Esophagus squamous epithelium (tissue), 5 donors: Measurements from ENCODE around the gene IPO11. TPM values are rescaled to one million over a fixed set of nuclear protein-coding genes. Genes with fewer than 3 reads are reported as not detected.

Source experiments
- DNase-seq: peaks from one replicate; lab custom pipeline; 2025; lab: John Stamatoyannopoulos, UW
- H3K27ac ChIP-seq, 4 donors: fragments of 200-600 bp; sonication (generic); one replicate each; pipeline ENCODE4 v1.5.1; 2016 to 2019; ENCODE audit warnings: mild to moderate bottlenecking in 1 of 4
- H3K27me3 ChIP-seq, 4 donors: fragments of 200-600 bp; sonication (generic); 1 replicate in 3 of 4; 2 replicates in 1 of 4; pipeline versions ENCODE4 v1.5.1 to v1.6.0; 2017 to 2021; ENCODE audit warnings: antibody characterized with exemption in 1 of 4
- H3K36me3 ChIP-seq, 3 donors: fragments of 200-600 bp; sonication (generic); one replicate each; pipeline ENCODE4 v1.5.1; 2016 to 2019
- H3K4me1 ChIP-seq, 3 donors: fragments of 200-600 bp; sonication (generic); one replicate each; pipeline ENCODE4 v1.5.1; 2017 to 2019
- H3K4me3 ChIP-seq, 4 donors: fragments of 200-600 bp; sonication (generic); 1 replicate in 3 of 4; 2 replicates in 1 of 4; pipeline ENCODE4 v1.5.1; 2016 to 2019; ENCODE audit warnings: mild to moderate bottlenecking in 2 of 4, moderate library complexity in 1 of 4
- H3K9me3 ChIP-seq, 3 donors: fragments of 200-600 bp; sonication (generic); one replicate each; pipeline ENCODE4 v1.5.1; 2016 to 2019
- POLR2A ChIP-seq, 4 donors: fragments of 450-650 bp; IDR thresholded peaks; one replicate each; pipeline ENCODE4 v1.6.1; 2017; ENCODE audit warnings: antibody characterized with exemption in 4 of 4, mild to moderate bottlenecking in 4 of 4, moderate library complexity in 3 of 4
- WGBS, 2 donors: methylation state at CpG; one replicate each; pipeline ENCODE4 v1.1.5; 2018; 5-methylcytosine and 5-hydroxymethylcytosine counted together
- intact Hi-C: fragments of 100-400 bp; cut with DNase I; formaldehyde crosslinking; loops from one replicate; pipeline ENCODE4 v1.15.0; 2022
- total RNA-seq, 4 donors: library from RNA; depleted of rRNA; stranded (reverse); fragments of >200 nt; gene quantifications; one replicate each; pipeline ENCODE4 v1.1.0, GENCODE V29; 2016
- TF ChIP-seq, protein P1 (sequence below), 6 experiments: fragments of 450-650 bp in 4 of 6; fragments of 200-600 bp in 2 of 6; sonication (generic) in 2 of 6; IDR thresholded peaks; one replicate each; pipeline ENCODE4 v1.5.1; 2016 to 2019; ENCODE audit warnings: antibody characterized with exemption in 6 of 6, mild to moderate bottlenecking in 4 of 6, moderate library complexity in 4 of 6
- donor health status: DM: yes; HTN: yes; CAD: no.

Gene IPO11
- total RNA-seq, 4 donors from 2014 or later: 8.8 to 29.0 (median 20.3) TPM

DNA sequence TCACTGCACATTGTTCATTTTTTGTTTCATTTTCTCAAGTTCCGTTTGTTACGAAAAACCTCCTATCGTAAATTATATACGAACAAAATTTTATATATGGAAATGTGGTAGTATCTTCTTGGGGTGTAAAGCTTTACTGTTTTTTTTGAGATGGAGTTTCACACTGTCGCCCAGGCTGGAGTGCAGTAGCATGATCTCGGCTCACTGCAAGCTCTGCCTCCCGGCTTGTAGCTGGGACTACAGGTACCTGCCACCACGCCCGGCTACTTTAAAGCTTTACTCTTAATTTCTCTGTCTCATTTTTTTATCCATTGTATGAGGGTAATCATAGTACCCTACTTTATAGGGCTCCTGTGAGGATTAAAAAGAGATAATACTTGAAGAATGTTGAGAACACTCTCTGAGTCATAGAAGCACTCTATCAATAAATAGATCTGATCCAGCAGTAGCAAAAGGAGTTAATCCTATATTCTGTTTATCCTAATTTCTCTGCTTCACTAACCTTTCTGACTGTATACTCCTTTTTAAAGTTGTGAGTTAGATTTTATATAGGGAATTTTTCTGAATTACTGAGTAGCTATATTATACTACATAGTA, 160.5 kb downstream of the IPO11 start:
- TF ChIP-seq, protein P1, sequence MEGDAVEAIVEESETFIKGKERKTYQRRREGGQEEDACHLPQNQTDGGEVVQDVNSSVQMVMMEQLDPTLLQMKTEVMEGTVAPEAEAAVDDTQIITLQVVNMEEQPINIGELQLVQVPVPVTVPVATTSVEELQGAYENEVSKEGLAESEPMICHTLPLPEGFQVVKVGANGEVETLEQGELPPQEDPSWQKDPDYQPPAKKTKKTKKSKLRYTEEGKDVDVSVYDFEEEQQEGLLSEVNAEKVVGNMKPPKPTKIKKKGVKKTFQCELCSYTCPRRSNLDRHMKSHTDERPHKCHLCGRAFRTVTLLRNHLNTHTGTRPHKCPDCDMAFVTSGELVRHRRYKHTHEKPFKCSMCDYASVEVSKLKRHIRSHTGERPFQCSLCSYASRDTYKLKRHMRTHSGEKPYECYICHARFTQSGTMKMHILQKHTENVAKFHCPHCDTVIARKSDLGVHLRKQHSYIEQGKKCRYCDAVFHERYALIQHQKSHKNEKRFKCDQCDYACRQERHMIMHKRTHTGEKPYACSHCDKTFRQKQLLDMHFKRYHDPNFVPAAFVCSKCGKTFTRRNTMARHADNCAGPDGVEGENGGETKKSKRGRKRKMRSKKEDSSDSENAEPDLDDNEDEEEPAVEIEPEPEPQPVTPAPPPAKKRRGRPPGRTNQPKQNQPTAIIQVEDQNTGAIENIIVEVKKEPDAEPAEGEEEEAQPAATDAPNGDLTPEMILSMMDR (IDR thresholded peaks at IDR 0.05): no peak
- no peak for TF ChIP-seq POLR2A (IDR thresholded peaks at IDR 0.05)
- H3K27me3 ChIP-seq: no peaks in the 10 kb centered on the region
- H3K9me3 ChIP-seq: peaks cover 0 to 3% (median 0%) of the 10 kb centered on the region in 3 donors
- WGBS, 2 donors: 88% methylated on average over 9 of the region's 9 CpGs
- H3K4me3 ChIP-seq: no peak overlapping the region
- intact Hi-C loops: no loop called here
- no peaks in the 10 kb centered on the region for H3K4me1 ChIP-seq
- H3K36me3 ChIP-seq: peaks cover 0 to 2% (median 0%) of the 10 kb centered on the region in 3 donors
- no peak for DNase-seq
- H3K27ac ChIP-seq: no peak overlapping the region

DNA sequence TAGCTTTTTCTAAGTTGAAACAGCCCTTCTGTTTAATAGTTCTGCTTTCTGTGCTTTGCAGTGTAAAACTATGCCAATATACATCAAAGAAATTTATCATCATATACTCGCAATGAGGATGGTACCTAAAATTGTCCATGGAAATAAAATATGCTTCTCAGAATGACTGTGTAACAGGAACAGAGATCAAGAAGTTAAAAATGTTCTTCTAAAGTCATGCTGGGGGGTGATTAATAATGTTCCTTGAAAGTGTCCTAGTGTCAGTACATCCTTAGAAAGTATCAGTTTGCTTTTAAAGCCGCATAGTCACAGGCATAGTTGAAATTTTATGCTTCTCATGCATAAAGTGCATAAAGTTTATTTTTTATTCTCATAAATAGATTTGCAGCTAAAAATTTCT, 162.0 kb downstream of the IPO11 start:
- Histone ChIP-seq H3K36me3 (no peaks in the 10 kb centered on the region), H3K4me3 (no peak overlapping the region), H3K9me3 (no peaks in the 10 kb centered on the region), H3K27me3 (no peaks in the 10 kb centered on the region), H3K27ac (no peak overlapping the region), H3K4me1 (no peaks in the 10 kb centered on the region)
- WGBS, 2 donors: 76 to 90% methylated on average over 2 of the region's 2 CpGs
- DNase-seq: no peak
- intact Hi-C loops: no loop called here
- TF ChIP-seq, protein P1 (IDR thresholded peaks at IDR 0.05): no peak
- no peak for TF ChIP-seq POLR2A (IDR thresholded peaks at IDR 0.05)

DNA sequence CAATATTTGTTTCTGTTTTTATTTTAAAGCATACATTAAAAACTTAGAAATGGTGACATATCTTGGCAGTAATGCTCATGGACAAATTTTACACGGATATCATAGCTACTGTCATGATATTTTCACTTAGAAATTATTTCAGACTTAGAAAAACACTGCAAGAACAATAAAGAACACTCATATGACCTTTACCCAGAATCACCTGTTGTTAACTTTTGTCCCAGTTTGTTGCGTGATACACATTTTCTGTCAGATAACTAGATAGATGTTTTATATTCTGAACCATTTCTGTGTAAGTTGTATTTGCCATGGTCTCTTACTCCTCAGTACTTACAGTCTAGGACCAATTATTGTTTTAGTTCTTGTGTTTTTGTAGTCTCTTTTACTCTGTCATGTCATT, 162.5 kb downstream of the IPO11 start:
- Histone ChIP-seq H3K27me3 (no peaks in the 10 kb centered on the region), H3K36me3 (no peaks in the 10 kb centered on the region), H3K9me3 (no peaks in the 10 kb centered on the region), H3K4me1 (no peaks in the 10 kb centered on the region), H3K4me3 (no peak overlapping the region), H3K27ac (no peak overlapping the region)
- 81 to 82% methylated on average over 2 of the region's 2 CpGs for WGBS, 2 donors
- intact Hi-C loops: no loop called here
- DNase-seq: no peak
- TF ChIP-seq, protein P1 (IDR thresholded peaks at IDR 0.05): no peak
- no peak for TF ChIP-seq POLR2A (IDR thresholded peaks at IDR 0.05)

DNA sequence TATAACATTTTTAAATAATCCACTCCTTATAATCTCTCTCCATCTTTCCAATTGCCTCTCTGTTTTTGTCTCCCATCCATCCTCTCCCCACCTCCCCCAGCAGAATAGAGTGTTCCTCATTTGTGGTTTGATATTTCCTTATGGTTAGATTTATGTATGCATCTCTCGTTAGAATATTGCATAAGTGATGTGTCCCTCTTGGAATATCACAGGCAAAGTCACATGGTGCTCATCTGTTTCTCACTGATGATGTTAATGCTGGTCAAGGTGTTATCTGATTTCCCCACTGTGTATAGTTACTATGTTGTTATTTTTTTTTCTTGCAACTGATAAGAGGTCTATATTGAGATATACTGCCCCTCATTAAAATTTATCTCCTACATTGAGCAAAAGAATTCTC, 162.9 kb downstream of the IPO11 start:
- Histone ChIP-seq H3K27ac (no peak overlapping the region), H3K4me3 (no peak overlapping the region), H3K36me3 (peaks cover 0 to 3% (median 0%) of the 10 kb centered on the region in 3 donors), H3K4me1 (no peaks in the 10 kb centered on the region), H3K27me3 (no peaks in the 10 kb centered on the region), H3K9me3 (no peaks in the 10 kb centered on the region)
- no peak for TF ChIP-seq POLR2A (IDR thresholded peaks at IDR 0.05)
- TF ChIP-seq, protein P1 (IDR thresholded peaks at IDR 0.05): no peak
- intact Hi-C loops: no loop called here
- WGBS, 2 donors: 53 to 69% methylated on average over 1 of the region's 1 CpG
- no peak for DNase-seq

DNA sequence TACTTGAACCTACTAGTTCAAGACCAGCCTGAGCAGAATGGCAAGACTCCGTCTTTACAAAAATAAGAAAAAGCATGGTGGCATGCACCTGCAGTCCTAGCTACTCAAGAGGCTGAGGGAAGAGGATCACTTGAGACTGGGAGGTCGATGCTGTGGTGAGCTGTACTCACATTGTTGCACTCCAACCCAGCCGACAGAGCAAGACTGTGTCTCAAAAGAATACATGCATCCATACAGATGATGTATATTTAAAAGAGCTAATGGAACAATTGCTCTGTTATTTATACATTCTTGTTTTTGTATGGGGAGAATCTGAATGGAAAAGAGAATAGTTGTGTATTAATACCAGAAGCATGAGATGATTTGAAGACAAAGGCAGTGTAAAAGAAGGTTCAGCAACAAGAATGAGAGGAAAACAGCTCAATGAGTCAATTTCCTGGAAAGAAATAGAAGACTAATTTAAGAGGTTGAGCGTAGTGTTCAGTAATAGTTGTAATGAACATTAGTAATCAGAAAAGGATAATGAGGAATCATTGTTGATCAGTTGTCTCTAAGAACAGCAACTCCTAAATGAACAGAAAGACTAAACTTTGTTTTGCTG, 164.1 kb downstream of the IPO11 start:
- no peak for DNase-seq
- no peaks in the 10 kb centered on the region for H3K27me3 ChIP-seq
- no peaks in the 10 kb centered on the region for H3K9me3 ChIP-seq
- H3K4me1 ChIP-seq: no peaks in the 10 kb centered on the region
- no peak overlapping the region for H3K27ac ChIP-seq
- H3K4me3 ChIP-seq: no peak overlapping the region
- TF ChIP-seq POLR2A (IDR thresholded peaks at IDR 0.05): no peak
- TF ChIP-seq, protein P1 (IDR thresholded peaks at IDR 0.05): no peak
- WGBS, 2 donors: 79 to 82% methylated on average over 4 of the region's 4 CpGs
- intact Hi-C loops: no loop called here
- H3K36me3 ChIP-seq: peaks cover 0 to 9% (median 0%) of the 10 kb centered on the region in 3 donors
